HG02678 (cell line): Measurements from ENCODE around the gene PTPRM.

Experiments used
- ATAC-seq: cut with Tn5 transposase; IDR thresholded peaks from one replicate; pipeline ENCODE4 v1.9.1; 2021; ENCODE audit warnings: mild to moderate bottlenecking, moderate library complexity; ENCODE audit not compliant: unreplicated experiment

The PTPRM gene

GRCh38 chr18:7663366-7664312 is 96.5 kb downstream of the PTPRM start:
- ATAC-seq = no peak

DNA sequence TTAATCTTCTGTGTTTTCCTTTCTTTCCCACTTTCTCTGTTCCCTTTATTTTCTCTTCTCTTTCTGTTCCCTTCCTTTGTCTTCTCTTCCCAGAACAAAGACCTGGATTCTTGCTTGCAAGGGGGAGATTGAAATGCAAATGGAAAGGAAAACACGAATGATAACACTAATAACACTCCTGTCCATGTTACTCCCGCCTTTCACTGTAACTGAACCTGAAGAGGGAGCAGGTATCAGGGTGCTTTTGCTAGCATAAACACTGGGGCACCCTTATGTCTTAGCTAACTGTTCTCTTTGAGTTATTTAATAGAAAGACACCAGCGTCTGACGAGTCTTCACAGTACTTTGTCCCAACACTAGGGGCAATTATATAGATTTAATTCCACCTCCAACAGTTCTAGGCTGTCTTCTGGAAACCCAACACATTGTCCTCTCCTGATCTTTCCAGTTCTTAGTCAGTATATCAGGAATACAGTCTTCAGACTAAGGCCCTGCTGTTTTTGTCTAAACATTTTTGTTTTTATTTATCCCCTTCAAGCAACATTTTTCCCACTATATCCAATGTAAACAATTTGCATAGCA is 99.2 kb downstream of the PTPRM start:
- ATAC-seq = no peak

- ATAC-seq = no peak
Measured at GRCh38 chr18:7668392-7668791, 101.3 kb downstream of the PTPRM start.

- ATAC-seq = no peak
Measured at GRCh38 chr18:7669361-7669760, 102.2 kb downstream of the PTPRM start.

DNA sequence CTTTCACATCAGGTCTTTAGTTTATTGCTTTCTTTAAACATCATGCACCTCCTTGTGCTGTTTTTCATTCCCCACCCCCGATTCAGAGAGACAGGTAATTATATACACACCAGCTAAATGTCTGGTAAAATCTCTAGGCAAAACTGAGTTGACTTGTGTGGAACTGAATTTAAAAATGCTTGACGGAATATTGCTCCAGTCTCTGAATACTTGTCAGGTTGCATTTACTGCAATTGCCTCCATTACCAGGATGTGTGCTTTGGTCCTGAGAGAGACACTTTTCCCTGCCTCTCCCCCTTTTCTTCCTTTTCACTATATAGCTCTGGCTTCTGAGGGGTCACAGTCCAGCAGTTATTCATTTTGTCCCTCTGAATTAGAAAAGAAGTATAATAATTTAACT is 104.0 kb downstream of the PTPRM start:
- no peak for ATAC-seq

- no peak for ATAC-seq
Measured at GRCh38 chr18:7676253-7676873, 109.2 kb downstream of the PTPRM start.

DNA sequence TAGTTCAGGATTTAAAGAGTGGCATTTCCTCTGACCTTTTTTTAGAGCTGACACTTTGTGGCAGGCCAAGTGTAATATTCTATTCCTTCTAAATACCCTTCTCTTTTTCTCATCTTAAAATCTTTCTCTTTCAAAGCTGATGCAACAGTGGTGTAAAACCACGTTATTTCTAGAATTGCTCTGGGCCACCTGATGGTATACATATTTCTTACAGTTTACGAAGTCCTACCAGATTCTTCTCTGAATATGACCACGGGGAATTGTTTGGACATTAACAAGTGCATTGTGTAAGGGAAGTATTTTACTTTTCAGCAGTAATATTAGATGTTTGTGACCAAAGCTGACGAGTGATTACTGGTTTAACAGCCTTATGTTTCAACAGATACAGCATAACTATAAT is 109.9 kb downstream of the PTPRM start:
- ATAC-seq = no peak

- no peak for ATAC-seq
Measured at GRCh38 chr18:7677424-7677823, 110.3 kb downstream of the PTPRM start.

DNA sequence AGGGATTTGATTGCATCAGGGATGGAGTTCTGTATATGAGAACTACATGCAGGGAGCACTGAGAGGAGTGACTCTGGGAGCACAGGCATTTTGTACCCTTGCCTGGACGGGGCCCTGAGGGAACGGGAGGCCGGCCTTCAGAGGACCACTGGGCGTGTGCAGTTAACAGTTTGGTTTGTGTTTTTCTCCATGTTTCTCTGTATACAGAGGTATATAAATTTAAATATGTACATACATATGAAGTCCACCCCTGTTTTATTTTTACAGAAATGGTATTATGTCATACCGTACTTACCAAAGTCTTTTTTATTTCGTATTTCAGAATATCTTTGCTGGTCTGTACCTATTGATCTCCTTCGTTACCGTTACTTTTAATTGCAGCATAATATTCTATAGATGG is 111.3 kb downstream of the PTPRM start:
- ATAC-seq = no peak

DNA sequence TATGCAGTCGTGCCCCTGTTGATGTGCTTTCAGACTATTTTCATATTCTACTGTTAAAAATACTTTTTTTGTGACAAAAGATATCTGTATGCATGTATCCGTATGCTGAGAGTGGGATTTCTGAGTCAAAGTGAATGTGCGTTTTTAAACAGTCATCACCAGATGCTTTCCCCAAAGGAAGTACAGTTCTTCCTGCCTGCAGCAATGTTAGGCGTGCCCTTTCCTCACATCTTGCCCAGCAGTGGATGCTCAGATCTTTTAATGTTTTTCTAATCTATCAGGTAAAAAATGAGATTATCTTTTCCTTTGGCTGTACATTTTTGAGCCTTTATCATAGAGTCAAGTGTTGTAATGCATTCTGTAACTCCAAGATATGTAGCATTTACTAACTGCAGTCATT is 111.7 kb downstream of the PTPRM start:
- no peak for ATAC-seq

- no peak for ATAC-seq
Measured at GRCh38 chr18:7681298-7681697, 114.2 kb downstream of the PTPRM start.

DNA sequence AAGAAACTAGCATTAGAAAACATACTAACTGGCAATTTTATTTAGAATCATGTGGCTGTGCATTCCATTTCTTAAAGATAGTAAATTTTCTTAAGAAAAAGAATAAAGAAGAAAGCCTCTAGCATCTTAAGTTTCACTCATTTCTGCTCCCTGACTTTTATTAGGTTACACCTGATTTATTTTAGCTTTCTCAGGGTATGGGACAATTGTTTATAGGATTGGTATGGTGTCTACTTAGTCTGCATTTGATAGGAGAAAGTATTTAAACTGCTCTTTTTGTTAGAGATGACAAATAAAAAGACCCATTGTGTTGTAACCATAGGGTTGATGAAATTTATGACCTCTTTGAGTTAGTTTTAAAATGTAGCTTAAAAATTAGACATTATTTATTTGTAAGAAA is 115.2 kb downstream of the PTPRM start:
- no peak for ATAC-seq

GRCh38 chr18:7683753-7684152 is 116.6 kb downstream of the PTPRM start:
- no peak for ATAC-seq

DNA sequence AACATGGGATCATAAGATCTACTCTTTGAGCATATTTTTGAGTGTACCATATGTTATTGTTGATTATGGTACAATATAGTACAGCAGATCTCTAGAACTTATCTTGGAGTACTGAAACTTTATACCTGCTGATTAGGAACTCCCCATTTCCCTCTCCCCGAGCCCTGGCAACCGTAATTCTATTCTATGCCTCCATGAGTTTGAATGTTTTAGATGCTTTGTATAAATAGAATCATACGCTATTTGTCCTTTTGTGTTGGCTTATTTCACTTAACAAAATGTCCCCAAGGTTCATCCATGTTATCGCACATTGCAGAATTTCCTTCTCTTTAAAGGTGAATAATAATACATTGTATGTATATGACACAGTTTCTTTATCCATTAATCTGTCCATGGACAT is 117.2 kb downstream of the PTPRM start:
- ATAC-seq = no peak

- no peak for ATAC-seq
Measured at GRCh38 chr18:7684966-7685365, 117.8 kb downstream of the PTPRM start.

DNA sequence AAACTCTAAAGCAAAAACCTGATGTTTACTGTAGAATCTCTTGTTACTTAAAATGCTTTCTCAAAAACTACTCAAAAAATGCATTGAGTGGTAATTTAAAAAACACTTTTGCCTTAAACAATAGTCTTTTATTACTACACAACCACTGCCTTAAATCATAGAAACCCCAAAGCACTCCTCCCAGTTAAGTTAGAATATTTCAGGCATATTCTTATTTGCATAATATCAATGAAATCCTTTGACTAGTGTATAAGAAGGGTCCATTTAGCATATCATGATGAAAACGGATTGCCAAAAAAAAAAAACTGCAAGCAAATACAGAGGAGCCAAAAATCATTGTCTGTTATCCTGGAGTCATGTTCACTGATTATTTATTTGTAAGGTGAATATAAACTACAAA is 119.2 kb downstream of the PTPRM start:
- no peak for ATAC-seq

GRCh38 chr18:7688580-7688979 is 121.5 kb downstream of the PTPRM start:
- no peak for ATAC-seq

DNA sequence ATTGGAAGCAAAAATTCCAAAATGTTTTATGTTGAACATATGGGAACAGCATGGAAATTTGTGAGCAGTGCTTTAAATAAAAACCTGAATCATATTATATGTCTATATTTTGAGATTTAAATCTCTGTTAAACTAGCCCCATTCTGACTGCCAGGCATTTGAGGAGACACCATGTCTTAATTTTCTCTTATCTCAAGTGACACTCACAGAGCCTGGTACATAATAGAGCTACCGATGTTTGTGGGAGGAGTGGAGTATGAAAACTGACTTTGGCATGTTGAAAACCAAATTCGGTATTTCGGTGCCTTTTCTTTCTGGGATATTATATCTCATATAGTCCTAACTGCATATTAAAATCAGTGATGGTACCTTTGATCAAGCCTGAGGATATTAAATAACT is 124.1 kb downstream of the PTPRM start:
- no peak for ATAC-seq

- no peak for ATAC-seq
Measured at GRCh38 chr18:7696780-7697179, 129.7 kb downstream of the PTPRM start.

GRCh38 chr18:7697306-7697705 is 130.2 kb downstream of the PTPRM start:
- no peak for ATAC-seq

DNA sequence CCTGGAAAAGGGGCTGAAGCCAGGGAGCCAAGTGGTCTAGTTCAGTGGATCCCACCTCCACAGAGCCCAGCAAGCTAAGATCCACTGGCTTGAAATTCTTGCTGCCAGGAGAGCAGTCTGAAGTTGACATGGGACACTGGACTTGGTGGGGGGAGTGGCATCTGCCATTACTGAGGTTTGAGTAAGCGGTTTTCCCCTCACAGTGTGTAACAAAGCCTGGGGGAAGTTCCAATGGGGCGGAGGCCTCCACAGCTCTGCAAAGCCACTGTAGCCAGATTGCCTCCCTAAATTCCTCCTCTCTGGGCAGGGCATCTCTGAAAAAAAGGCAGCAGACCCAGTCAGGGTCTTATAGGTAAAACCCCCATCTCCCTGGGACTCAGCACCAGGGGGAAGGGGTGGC is 144.4 kb downstream of the PTPRM start:
- no peak for ATAC-seq

GRCh38 chr18:7720395-7720794 is 153.3 kb downstream of the PTPRM start:
- ATAC-seq = no peak
